Skeletal muscle cell (primary cell): ENCODE data around the gene WTAP.
"Not testable (repeated sequence)": the region's sequence is repeated elsewhere in the genome, so short reads cannot be mapped to it uniquely, and the experiment has no call there.

Source experiments
- DNase-seq: peaks from one replicate; pipeline ENCODE4 v3.0.0-alpha.2; 2010; ENCODE audit warnings: low read depth
- H3K4me3 ChIP-seq: 2 replicates; pipeline ENCODE4 v1.5.1; 2011; ENCODE audit warnings: low read depth, mild to moderate bottlenecking, control low read depth, low read length, moderate library complexity

Gene WTAP

DNA sequence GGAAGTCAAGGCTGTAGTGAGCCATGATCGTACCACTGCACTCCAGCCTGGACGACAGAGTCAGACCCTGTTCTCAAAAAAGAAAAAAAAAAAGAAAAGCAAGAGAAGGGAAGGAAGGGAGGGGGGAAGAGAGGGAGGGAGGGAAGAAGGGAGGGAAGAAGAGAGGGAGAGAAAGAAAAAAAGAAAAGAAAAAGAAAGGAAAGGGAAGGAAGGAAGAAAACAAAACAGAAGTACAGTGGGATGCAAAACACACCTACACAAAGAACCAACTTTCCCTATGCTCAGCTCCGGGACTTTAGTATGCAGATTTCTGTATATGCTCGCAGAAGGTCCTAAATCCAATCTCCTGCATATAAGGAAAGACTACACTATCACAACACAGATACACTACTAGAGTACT, 2.5 kb upstream of the WTAP start:
- DNase-seq: no peak

DNA sequence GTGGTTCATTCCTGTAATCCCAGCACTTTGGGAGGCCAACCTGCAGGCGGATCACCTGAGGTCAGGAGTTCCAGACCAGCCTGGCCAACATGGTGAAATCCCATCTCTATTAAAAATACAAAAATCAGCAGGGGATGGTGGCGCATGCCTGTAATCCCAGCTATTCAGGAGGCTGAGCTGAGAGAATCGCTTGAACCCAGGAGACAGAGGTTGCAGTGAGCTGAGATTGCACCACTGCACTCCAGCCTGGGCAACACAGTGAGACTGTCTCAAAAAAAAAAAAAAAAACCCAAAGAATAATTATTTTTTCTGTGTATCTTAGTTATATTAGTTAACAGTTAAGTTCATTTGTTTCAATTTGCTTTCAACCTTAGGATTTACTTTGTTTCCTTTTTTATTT, 2.1 kb upstream of the WTAP start:
- not testable (repeated sequence) for DNase-seq, H3K4me3 ChIP-seq

More for the DNA sequence above, 2.5 kb upstream of the WTAP start:
- no peak overlapping the region for H3K4me3 ChIP-seq

DNA sequence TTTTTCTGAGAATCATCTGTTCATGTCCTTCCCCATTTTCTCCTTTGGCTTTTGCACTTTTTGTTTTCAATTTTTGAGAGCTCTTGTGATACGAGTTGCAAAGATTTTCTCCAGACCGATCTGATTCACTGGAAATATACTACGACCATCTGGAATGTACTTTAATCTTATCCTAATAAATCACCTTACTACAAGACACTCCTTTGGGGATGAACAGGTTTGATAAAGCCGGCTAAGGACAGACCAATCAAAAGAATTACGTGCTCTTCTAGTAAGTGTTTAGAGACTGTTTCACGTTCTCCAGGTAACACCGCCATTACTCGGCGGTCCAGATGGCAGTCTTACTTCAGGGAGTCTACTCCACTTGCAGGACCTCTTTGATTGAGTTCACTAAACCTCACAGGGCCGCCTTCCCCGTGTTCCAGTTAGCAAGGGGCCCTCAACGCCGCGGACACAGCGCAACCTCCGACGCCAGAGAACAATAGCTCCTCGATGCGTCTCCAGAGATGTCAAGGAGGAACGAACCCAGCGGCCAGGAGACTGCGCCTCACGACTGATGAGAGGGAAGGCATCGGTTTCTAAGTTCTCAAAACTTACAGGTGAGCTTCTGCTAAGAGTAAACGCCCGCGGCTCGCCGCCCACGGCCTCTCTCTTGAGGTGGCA, 920 bp upstream of the WTAP start:
- DNase-seq: no peak
- peak overlapping the region; percentile 75 for H3K4me3 ChIP-seq

DNA sequence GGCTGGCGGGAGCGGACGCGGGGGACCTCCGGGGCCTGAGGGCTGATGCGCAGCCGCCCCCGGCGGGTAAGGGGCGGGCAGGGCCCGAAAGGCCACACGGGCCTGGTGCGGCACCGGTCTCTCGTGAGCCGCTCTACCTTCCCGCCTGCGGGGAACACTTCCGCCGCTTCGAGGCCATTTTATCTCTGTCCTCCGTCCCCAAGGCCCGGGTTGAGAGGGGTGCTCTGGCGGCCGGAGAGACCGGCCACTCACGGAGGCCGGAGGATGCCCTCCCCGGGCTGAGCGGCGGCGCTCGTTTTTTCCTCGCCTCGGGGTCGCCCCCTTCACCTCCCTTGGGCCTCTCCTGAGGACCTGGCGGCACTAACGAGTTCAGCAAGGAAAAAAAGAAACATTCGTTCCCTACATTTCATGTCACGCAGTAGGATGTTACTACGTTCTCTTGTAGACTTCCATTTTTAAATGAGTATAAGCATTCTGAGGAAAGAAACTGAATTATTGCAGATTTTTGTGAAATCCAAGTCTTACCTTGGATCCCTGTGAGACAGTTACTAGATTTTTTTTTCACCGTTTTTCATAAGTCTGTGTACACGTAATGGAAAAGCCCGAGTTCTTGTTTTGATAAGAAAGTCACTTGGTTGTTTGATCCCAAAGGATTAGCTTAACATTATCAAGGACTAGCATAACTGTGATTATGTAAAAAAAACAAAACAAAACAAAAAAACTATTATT, 575 bp downstream of the WTAP start:
- H3K4me3 ChIP-seq: peak overlapping the region; percentile 85
- no peak for DNase-seq

DNA sequence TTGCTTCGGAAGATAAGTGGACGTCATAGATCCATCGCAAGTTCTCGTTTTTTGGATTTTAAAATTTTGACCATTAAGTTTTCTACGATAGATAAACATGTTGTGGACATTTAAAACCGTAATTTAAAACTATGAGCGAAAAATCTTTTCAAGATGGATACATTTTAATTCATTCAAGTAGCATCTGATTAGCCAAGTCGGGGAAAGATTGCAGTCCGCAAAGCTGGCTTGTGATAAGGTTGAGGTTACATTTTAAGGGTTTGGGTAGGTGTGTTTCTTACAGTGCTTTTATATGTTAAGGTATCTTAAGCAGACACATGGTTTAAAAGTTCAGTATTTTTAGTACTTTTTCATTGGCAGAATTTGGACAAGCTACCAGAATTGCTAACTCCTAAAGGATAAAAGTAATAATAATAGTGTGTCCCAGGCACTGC, 1.2 kb downstream of the WTAP start:
- H3K4me3 ChIP-seq: peak overlapping the region; percentile 85
- DNase-seq: no peak

DNA sequence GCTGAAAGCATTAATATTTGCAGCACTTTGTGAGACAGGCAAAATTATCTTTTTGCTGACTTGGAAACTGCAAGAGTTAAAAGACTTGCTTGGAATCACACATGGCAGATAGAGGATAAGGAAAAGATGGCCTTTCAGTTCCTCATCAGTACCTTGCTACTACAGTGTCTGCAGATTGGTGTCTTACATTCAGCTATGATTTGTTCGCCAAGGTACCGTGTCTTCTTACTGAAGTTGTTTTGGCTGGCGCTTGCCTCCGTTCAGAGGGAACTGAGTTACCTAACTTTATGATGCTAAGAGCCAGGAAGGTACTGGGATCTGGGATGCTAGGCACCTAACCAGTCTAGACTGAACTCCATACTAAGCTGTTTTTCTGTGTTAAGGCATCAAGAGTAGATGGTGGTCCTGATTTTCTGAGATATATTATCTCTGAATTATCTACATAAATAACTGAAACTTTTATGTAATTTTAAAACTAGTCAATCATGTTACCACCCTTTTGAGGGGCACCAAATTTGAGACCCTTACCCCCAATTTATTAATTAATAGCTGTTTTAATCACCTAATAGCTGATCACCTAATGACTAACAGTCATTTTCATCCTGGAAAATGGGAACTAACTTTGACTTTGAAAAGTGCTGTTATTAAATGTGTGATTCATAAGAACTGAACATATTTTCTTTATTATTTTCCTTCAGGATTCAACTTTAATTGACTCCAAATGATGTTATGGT, 2.5 kb downstream of the WTAP start:
- peak overlapping the region; percentile 85 for H3K4me3 ChIP-seq
- DNase-seq: no peak

DNA sequence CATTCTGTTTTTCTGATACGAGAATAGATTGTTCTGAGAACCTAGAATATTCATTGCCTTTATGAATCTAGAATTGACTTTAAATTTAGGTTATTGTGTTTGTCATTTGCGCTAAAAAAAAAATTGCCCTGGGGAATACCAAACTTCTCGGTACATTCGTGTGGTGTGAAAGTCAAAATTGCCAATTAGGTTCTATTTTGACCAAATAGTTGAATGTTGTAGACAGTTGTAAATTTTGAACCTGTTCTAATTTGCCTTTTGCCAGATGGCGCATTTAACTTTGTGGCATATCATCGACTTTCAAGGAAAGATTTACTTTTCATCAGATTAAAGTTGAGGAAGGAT, 3.0 kb downstream of the WTAP start:
- no peak overlapping the region for H3K4me3 ChIP-seq
- no peak for DNase-seq

DNA sequence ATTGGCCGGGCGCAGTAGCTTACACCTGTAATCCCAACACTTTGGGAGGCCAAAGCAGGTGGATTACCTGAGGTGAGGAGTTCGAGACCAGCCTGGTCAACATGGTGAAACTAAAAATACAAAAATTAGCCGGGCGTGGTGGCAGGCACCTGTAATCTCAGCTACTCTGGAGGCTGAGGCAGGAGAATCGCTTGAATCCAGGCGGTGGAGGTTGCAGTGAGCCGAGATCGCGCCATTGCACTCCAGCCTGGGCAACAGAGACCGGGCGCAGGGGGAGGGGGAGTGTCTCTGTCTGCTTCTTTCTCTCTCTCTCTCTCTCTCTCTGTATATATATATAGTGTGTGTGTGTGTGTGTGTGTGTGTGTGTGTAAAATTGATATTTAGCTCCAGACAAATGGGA, 5.2 kb downstream of the WTAP start:
- not testable (repeated sequence) for DNase-seq, H3K4me3 ChIP-seq

DNA sequence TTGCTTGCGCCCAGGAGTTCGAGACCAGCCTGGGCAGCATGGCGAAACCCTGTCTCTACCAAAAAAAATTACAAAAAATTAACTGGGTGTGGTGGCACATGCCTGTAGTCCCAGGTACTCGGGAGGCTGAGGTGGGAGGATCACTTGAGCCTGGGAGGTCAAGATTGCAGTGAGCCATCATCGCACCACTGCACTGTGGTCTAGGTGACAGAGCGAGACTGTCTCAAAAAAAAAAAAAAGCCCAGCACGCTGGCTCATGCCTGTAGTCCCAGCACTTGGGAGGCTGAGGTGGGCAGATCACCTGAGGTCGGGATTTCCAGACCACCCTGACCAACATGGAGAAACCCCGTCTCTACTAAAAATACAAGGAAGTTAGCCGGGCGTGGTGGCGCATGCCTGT, 6.1 kb downstream of the WTAP start:
- DNase-seq, H3K4me3 ChIP-seq: not testable (repeated sequence)

DNA sequence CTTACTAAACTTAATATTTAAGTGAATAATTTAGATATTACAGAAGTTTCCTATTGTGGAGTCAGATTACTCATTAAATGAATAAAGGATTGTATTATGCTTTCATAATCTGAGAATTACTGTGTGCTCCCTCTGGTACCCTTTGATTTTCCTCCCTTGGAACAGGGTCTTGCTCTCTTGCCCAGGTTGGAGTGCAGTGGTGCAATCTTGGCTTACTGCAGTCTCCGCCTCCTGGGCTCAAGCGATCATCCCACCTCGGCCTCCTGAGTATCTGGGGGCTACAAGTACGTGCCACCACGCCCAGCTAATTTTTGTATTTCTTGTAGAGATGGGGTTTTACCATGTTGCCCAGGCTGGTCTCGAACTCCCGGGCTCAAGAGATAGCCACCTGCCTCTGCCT, 9.6 kb downstream of the WTAP start:
- DNase-seq: no peak
- no peak overlapping the region for H3K4me3 ChIP-seq

DNA sequence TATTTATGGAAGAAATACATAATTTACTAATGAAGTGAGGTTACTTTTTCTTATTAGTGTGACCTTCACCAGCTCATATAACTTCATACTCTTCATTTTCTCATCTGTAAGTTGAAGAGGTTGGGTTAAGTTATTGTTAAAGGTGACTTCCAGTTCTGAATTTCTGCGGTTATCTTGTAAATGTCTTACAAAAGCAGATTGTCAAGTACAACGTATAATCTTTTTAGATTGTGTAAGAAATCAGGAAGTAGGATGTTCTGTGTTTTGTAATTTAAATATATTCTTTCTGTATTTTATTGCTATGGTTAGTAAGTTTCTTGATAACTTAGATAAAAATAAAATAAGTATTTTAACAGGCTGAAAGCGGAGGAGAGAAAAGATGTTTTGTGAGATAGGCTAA, 12.0 kb downstream of the WTAP start:
- no peak overlapping the region for H3K4me3 ChIP-seq
- no peak for DNase-seq

DNA sequence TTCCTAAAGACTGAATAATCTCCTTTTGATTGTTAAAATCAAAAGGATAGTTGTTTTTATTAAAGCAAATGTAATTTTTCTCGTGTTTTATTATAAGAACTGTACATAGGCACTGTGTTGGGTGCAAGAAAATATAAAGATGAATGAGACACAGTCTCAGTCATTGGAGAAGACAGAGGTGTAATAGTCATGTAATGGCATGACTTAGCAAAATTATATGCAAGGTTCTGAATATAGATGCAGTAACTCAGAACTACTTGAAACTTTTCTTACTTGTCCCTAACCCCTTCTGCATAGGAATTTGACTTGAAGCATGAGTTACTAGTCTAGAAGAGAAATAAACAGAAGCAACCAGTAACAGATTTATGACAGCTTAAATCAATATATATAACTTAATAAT, 14.9 kb downstream of the WTAP start:
- no peak for DNase-seq
- H3K4me3 ChIP-seq: no peak overlapping the region

DNA sequence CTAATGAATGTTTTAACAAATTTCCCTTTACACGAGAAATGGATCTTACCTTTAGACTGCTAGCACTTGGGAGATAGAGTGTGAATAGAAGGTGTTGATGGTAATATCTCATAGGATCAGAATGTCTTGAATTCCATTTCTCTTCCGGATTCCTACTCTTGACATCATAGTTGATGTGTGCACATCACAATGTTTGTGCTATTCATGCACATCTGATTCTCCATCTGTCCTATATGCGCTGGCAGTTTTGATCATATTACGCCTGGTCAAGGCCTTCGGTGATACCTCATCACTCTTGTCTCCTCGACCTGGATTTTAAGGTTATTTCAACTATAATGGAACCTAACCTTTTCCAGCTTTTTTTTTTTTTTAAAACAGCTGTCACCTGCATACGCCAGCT, 17.8 kb downstream of the WTAP start:
- no peak overlapping the region for H3K4me3 ChIP-seq
- no peak for DNase-seq

DNA sequence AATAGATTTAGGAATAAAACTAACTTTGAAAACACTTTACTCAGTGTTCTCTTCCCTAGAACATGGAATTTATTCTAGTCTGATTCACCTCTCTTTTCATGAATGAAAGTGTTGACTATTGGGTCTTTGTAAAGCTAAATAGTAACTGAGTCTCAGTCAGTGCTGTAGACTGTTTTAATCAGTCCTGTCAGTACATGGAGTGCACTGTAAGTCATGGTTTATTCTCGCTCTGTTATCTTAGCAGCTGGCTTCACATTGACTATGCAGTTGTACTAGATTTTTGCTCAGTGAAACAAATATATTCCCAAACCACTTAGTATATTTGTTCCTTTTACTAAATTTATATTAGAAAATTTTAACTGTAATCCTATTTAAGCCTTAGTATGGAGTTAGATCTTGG, 19.5 kb downstream of the WTAP start:
- H3K4me3 ChIP-seq: no peak overlapping the region
- DNase-seq: no peak

DNA sequence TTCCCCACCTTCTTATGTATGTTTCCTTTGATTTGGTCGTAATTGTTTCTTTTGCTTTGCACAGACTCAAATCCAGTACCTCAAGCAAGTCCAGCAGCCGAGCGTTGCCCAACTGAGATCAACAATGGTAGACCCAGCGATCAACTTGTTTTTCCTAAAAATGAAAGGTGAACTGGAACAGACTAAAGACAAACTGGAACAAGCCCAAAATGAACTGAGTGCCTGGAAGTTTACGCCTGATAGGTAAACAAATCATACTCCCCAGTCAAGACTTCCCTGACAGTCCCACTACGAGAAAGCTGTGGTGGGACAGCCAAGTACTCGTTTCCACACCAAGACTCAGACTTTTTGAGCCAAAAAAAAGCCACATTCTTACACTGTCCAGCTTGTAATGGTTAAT, 20.8 kb downstream of the WTAP start:
- not testable (repeated sequence) for H3K4me3 ChIP-seq, DNase-seq

DNA sequence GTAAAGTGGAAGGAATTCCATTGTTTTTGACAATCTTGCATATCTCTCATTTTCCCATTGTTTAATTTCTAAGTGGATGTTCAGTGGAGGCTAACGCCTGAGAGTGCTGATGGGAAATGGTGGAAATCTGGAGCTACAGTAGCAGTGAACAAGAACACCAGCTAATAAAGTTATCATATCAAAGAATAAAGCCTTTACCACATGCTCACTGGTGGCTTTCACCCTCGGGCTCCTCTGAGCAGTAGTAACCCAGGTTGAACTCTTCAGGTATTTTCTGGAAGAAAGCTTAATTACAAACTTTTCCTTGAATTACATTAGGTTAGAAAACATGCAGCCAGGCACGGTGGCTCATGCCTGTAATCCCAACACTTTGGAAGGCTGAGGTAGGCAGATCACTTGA, 24.1 kb downstream of the WTAP start:
- no peak for DNase-seq
- no peak overlapping the region for H3K4me3 ChIP-seq

DNA sequence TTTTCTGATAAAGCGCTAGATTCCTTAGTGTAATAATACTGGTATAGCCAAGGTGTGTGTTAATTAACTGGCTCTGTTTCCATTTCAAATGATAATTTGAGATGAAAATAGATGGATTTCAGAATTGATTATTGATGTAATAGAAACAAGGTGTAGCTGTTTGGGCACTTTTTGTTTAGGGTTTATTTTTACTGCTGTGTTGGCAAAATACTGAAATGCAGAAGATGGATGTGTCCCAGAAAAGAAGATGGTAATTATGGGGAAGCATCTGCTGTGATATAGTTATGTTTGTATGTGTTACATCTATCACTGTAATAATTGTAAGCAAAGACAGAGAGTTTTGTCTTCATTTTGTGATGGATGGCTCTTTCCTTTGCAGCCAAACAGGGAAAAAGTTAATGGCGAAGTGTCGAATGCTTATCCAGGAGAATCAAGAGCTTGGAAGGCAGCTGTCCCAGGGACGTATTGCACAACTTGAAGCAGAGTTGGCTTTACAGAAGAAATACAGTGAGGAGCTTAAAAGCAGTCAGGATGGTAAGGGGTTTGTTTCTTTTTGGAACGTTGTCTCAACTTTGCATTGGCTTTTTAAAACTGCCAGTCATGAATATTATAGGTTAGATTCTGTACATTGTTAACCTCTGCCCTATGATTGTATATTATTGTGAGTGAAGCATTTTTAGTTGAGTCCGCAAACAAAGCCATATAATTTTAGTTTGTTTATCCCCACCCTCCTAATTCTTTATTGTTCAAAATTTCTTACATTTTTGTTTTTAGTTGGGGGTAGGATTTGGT, 26.0 kb downstream of the WTAP start:
- peak; percentile 6 for DNase-seq

DNA sequence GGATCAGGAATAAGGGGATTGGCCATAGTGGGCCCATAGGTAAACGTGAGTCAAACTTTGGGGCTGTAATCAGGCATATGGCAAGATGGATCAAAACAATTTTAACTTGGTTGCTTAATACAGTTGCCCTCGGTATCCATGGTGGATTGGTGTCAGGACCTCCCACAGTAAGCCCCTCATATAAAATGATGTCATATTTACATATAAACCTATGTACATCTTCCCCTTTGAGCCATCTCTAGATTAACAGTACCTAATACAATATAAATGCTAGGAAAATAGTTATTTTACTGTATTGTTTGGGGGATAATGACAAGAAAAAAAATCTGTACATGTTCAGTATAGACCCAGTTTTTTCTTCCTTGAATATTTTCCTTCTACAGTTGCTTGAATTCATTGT, 27.1 kb downstream of the WTAP start:
- no peak overlapping the region for H3K4me3 ChIP-seq
- DNase-seq: no peak

More for the DNA sequence above, 26.0 kb downstream of the WTAP start:
- no peak overlapping the region for H3K4me3 ChIP-seq

DNA sequence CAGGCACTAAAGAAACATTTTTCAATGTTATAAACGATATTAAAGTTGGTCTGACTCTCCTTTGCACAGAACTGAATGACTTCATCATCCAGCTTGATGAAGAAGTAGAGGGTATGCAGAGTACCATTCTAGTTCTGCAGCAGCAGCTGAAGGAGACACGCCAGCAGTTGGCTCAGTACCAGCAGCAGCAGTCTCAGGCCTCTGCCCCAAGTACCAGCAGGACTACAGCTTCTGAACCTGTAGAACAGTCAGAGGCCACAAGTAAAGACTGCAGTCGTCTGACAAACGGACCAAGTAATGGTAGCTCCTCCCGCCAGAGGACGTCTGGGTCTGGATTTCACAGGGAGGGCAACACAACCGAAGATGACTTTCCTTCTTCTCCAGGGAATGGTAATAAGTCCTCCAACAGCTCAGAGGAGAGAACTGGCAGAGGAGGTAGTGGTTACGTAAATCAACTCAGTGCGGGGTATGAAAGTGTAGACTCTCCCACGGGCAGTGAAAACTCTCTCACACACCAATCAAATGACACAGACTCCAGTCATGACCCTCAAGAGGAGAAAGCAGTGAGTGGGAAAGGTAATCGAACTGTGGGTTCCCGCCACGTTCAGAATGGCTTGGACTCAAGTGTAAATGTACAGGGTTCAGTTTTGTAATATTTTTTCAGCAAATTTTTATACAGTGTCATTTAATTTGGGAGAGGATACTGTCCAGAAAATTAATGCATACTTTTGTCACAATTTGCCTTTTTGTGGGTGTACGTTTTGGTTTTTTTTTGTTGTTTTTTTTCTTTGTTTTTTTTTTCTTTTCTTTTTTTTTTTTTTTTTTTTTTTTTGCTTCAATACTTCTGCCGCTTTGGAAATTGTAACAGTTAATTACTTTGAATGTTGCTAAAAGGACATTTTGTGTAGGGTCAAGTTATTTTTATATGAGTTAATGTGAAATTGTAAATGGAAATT, 27.9 kb downstream of the WTAP start:
- DNase-seq: peak; percentile 14
- H3K4me3 ChIP-seq: no peak overlapping the region
